Tibial nerve (tissue), 4 donors: ENCODE data around the gene ARID5B.

Experiments
- CTCF ChIP-seq, 5 experiments: fragments of 200-600 bp in 3 of 5; fragments of 450-650 bp in 2 of 5; sonication (generic) in 3 of 5; IDR thresholded peaks; one replicate each; pipeline ENCODE4 v1.5.1; 2016 to 2019; ENCODE audit warnings: antibody characterized with exemption in 5 of 5, mild to moderate bottlenecking in 3 of 5, moderate library complexity in 2 of 5
- EP300 ChIP-seq, 2 donors: sonication (generic); formaldehyde crosslinking; IDR thresholded peaks; one replicate each; pipeline ENCODE4 v1.6.1; 2017; ENCODE audit warnings: antibody characterized with exemption in 2 of 2, mild to moderate bottlenecking in 1 of 2
- POLR2A ChIP-seq, 2 donors: fragments of 450-650 bp; IDR thresholded peaks; one replicate each; pipeline ENCODE4 v1.6.1; 2017; ENCODE audit warnings: antibody characterized with exemption in 2 of 2, mild to moderate bottlenecking in 2 of 2, moderate library complexity in 2 of 2

DNA sequence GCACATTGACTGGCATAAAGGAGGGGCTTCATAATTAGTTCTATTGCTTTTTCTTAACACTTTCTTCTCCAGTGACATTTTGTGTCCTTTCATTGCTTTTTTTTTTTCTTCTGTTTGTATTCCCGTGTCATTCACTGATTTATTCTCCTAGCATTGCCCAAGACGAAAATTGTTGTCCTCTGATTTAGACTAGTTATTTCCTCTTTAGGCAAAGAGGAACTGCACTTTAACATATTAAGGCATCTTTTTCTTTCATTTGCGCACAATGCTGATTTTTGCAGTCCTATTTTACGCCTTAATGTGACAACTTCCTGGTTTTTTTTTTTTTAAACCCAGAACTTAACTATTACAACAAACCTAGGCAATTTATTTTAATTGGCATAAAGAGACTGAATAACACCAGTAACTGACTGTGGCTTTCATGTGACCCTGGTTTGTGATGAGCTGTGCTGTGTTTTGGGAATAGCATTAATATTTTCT is 39.7 kb downstream of the ARID5B start:
- TF ChIP-seq CTCF (IDR thresholded peaks at IDR 0.05) = no peak
- peak; percentile 51 to 72 for TF ChIP-seq EP300 (IDR thresholded peaks at IDR 0.05)
- no peak for TF ChIP-seq POLR2A (IDR thresholded peaks at IDR 0.05)
